ENCODE measurements around the gene TBP.

DNA sequence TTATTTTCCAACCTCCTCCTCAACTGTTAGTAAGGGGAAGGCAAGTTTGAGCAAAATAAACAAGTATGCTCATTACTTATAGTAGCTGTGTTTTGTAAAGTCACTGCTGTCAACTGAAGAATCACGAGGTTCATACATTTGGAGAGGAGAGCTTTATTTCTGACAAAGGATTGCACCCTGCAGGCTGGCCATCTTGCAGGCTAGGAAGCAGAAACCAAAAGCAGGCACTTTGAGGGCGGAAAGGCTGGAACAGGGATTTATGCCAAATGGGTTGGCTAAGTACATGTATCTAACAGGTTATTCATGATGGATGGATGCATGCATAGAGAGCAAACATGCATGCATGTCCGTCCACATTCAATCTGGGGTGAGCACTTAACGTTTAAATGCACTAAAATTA is 47.7 kb upstream of the TBP start:
- TF ChIP-seq EZH2phosphoT487 (IDR thresholded peaks at IDR 0.05; ENCODE audit: insufficient read depth, low read depth) (no peak), EZH2 (IDR thresholded peaks at IDR 0.05; ENCODE audit: insufficient read depth, poor library complexity, severe bottlenecking) (no peak)

All from GM23248 (cell line).